Gastroesophageal sphincter (tissue), 3 donors: ENCODE results near the gene MAP3K20.

Experiments
- EP300 ChIP-seq: sonication (generic); formaldehyde crosslinking; IDR thresholded peaks from one replicate; pipeline ENCODE4 v1.6.1; 2017; ENCODE audit warnings: antibody characterized with exemption, mild to moderate bottlenecking
- POLR2A ChIP-seq, 2 donors: fragments of 450-650 bp; IDR thresholded peaks; one replicate each; pipeline ENCODE4 v1.6.1; 2017; ENCODE audit warnings: antibody characterized with exemption in 2 of 2, mild to moderate bottlenecking in 2 of 2, moderate library complexity in 1 of 2
- TF ChIP-seq, protein P1 (sequence below), 4 experiments: fragments of 200-600 bp in 2 of 4; fragments of 450-650 bp in 2 of 4; sonication (generic) in 1 of 4; IDR thresholded peaks; one replicate each; pipeline ENCODE4 v1.5.1; 2017 to 2019; ENCODE audit warnings: antibody characterized with exemption in 4 of 4, mild to moderate bottlenecking in 2 of 4, moderate library complexity in 2 of 4

DNA sequence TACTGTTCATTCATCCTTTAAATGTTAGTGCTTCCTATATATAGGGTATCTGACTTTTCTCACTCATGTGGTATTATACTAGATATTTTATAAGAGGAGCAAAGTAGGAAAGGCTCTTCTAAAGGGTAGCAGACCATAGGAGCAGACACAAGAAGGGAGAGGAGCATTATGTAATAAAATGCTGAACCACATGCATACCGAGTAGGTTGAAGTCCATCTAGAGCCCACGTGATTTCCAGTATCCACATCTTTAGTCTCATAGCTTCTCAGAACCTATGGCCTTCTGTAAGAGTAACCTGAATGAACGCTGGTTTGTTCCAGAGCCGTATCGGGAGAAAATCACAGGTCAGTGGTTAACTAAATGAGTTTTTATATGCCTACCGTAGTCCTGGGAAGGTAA, 85.9 kb downstream of the MAP3K20 start:
- TF ChIP-seq, protein P1, sequence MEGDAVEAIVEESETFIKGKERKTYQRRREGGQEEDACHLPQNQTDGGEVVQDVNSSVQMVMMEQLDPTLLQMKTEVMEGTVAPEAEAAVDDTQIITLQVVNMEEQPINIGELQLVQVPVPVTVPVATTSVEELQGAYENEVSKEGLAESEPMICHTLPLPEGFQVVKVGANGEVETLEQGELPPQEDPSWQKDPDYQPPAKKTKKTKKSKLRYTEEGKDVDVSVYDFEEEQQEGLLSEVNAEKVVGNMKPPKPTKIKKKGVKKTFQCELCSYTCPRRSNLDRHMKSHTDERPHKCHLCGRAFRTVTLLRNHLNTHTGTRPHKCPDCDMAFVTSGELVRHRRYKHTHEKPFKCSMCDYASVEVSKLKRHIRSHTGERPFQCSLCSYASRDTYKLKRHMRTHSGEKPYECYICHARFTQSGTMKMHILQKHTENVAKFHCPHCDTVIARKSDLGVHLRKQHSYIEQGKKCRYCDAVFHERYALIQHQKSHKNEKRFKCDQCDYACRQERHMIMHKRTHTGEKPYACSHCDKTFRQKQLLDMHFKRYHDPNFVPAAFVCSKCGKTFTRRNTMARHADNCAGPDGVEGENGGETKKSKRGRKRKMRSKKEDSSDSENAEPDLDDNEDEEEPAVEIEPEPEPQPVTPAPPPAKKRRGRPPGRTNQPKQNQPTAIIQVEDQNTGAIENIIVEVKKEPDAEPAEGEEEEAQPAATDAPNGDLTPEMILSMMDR (IDR thresholded peaks at IDR 0.05) = no peak
- TF ChIP-seq POLR2A (IDR thresholded peaks at IDR 0.05) (no peak), EP300 (no peak)
